ENCODE measurements around the gene HTRA1. TPM values are rescaled to one million over a fixed set of nuclear protein-coding genes. Genes with fewer than 3 reads are reported as not detected.

The HTRA1 gene
- polyA plus RNA-seq, 4 donors: 183 to 212 (median 207) TPM

DNA sequence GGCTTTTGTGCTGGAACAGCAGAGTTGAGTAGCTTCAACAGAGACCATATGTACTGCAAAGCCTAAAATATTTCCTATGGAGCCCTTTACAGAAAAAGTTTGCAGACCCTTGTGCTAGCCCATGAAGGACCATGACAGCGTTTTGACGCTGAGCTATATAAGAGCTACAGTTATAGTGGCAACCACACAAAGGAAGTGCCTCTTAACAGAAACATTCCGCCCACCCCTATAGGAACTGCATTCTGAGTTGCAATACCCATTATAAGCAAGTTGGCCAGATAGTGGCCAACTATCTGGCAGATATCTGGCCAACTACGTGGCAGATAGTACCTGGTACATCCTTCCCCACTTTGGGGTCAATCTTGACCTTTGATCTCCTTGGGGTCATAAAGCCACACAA, 51.7 kb downstream of the HTRA1 start:
- no peak for DNase-seq (ENCODE audit: low read depth in 4 of 4, low spot score in 3 of 4)

DNA sequence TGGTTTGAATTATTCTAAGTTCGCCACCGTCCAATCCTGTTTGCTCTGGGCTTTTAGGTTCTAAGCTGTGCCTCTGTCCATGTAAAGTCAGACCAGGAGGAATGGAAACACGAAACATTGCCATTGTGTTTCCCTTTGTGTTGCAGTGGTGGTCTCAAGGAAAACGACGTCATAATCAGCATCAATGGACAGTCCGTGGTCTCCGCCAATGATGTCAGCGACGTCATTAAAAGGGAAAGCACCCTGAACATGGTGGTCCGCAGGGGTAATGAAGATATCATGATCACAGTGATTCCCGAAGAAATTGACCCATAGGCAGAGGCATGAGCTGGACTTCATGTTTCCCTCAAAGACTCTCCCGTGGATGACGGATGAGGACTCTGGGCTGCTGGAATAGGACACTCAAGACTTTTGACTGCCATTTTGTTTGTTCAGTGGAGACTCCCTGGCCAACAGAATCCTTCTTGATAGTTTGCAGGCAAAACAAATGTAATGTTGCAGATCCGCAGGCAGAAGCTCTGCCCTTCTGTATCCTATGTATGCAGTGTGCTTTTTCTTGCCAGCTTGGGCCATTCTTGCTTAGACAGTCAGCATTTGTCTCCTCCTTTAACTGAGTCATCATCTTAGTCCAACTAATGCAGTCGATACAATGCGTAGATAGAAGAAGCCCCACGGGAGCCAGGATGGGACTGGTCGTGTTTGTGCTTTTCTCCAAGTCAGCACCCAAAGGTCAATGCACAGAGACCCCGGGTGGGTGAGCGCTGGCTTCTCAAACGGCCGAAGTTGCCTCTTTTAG, 52.9 kb downstream of the HTRA1 start:
- no peak for DNase-seq (ENCODE audit: low read depth in 4 of 4, low spot score in 3 of 4)

DNA sequence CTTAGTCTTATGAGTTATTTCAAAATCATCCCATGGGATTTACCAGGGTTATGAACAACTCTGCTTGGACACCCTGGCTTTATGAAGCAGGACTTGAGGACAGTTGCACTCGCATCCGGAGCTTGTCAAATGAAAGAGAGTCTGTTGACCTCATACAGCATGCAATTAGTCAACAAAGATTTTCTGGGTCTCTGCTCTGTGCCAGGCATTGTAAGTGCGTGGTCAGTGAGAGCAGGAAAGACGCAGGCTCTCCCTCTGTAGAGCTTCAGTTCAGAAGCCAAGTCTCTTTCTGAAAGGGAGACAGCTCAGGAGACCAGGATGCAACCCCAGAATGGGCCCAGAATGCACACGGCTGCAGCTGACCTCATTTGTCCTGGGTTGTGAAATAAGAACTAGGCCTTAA, 53.7 kb downstream of the HTRA1 start:
- no peak for DNase-seq (ENCODE audit: low read depth in 4 of 4, low spot score in 3 of 4)

DNA sequence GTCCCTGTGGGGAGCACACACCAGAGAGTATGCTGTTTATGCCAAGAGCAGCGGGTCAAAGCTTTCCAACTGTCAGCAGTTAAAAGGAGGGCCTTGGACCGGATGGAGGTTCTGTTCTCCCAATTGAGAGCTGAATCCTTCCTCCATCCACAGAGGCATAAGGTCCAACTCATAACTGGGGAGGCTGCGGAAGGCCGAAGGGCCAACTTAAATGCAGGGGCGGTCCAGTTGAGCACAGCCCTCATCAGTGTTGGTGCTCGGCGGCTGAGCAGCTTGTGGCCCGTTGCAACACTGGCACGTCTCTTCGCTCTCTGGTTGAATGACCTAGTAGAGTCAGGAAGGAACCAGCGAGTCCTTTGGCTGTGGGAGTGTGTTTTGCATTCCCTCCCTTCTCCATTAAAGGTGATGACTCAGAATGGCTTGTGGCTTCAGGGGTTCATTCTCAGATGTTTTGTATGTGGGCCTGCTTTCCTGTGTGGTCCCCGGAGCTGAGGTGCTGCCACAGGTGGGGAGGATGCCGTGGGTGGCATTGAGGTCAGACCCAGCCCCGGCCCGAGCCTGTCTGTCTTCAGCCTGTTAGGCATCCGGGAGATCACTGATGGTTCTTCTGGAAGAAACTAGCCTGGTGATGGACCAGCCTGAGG, 54.4 kb downstream of the HTRA1 start:
- no peak for DNase-seq (ENCODE audit: low read depth in 4 of 4, low spot score in 3 of 4)

DNA sequence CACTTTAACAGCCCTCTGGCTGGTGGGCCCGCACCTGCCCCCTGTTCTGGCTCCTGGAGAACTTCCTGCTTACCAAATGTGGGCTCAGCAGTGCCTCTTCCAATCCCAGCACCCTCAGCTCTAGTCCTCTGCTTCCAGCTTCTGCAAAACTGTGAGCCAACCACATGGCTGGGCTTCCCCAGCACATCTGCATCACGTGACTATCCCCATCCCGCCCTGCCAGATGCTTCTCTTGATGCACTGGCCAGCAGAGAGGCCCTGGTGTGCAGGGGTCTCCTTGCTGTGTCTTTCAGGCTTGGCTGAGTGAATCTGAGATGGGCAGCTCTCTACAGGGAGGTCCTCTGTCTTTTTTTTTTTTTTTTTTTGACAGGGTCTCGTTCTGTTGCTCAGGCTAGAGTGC, 55.4 kb downstream of the HTRA1 start:
- DNase-seq (ENCODE audit: low read depth in 4 of 4, low spot score in 3 of 4): no peak

DNA sequence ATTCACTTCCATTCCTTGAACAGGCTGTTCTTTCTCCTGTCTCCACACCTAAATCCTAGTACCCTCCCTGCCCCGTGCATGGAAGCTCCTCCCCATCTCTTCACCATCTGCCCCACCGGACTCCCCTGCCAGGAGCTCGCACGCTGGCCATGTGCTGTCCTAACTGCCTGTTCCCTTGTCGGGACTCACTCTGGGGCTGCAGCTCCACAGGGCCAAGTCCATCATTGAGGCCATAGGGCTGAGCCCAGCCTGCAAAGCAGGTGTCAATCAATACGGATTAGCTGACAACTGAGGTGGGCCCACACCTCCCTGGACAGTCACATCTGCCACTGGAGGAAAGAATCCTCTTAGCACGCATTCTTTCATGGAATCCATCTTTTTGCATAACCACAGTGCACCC, 57.8 kb downstream of the HTRA1 start:
- no peak for DNase-seq (ENCODE audit: low read depth in 4 of 4, low spot score in 3 of 4)

DNA sequence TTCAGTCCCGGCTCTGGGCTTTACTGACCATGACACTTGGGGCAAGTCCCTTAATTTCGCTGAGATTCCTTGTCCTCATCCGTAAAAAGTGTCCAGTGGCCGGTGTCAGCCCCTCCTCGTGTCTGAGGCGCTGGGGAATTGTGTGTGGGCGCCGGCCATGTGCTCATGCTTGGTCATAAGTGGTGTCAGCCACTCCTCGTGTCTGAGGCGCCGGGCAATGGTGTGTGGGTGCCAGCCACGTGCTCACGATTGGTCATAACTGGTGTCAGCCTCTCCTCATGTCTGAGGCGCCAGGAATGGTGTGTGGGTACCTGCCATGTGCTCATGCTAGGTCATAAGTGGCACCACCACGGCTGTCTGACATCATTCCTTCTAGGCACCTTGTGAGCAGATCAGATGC, 58.5 kb downstream of the HTRA1 start:
- no peak for DNase-seq (ENCODE audit: low read depth in 4 of 4, low spot score in 3 of 4)

DNA sequence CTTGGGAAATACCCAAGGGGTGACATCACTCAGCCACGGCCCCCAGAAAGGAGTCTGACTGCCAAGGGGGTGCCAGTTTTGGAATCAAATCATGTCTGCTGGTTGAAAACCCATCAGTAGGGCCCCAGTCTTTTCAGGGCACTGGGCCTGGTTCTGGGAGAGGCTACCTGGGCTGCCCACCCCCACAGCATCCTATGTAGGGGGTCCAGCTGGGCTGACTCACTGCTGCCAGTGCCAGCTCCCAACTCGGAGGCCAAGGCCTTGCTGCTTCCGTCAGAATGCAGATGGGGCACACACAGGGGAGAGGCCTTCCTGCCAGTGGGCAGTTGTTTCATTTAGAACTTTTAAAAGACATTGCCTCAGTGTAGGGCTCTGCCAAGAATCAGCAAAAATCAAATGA, 59.7 kb downstream of the HTRA1 start:
- DNase-seq (ENCODE audit: low read depth in 4 of 4, low spot score in 3 of 4): no peak

DNA sequence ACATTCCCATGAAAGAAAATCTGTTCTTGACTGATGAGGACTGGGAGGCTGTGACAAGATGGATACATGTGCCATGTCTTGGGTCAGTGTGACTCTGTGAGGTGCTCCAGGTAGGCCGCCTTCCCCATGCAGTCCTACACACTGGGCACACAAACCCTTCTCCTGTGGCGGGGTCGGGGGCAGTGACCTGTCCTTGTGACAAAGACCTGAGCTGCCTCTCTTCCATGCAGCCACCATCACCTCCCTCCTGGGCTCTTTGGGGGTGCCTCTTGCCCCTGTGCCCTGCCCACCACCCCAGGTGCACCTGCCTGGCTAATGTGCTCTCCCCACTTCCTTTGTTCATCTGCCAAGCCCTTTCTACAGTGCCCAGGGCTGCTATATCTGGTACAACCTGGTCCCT, 63.5 kb downstream of the HTRA1 start:
- DNase-seq (ENCODE audit: low read depth in 4 of 4, low spot score in 3 of 4): no peak

DNA sequence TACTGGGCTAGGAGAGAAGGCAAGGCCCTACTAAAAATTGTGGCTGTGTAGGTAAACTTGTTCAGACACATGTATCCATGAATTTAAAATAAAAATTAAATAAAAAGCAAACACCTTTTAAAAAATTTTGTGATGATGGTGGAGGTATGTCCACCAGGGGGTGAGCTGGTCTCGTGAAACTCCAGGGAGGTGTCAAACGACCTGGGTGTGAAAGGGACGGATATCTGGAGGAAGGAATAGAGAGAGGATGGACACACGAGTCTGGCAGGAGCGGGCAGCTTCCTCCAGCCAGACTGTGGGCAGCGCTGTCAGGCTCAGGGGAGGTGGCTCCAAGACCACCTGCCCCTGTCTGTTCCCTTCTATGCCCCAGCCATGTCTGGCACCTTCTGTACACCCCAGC, 64.4 kb downstream of the HTRA1 start:
- DNase-seq (ENCODE audit: low read depth in 4 of 4, low spot score in 3 of 4): no peak

DNA sequence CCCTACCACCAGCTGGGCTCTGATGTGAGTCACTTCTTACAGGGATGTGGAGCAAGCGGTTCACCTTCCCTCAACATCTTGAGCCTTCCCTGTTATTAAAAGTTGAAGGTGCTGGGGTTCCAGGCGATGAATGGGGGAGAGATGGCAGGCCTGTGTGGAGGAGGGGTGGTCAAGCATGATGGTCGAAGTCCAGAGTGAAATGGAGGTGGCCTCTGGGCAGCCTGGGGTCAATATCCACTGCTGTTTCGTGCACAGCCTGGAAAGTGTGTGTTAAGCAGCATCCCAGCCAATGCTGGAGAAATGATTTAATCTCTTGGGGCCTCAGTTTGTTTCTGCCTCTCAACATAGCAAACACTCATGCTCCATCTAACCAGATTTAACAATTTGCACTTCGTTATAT, 65.5 kb downstream of the HTRA1 start:
- no peak for DNase-seq (ENCODE audit: low read depth in 4 of 4, low spot score in 3 of 4)

DNA sequence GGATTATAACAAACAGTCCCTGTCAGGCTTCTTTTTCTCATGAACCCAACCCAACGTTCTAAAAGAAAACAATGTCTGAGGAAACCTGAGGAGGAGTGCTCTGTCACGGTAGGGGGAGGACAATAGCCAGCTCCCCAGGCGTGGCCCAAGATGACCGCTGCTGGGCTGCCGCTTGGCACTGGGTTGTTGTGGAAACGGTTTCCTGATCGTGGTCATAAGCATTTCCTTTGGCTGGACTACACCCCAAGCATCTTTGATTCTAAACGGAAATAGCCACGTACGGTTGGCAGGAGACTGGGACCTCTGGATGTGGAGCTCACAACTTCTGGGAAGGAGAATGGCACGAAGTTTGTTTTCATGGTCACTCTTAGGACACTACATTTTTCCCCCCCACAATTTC, 68.8 kb downstream of the HTRA1 start:
- DNase-seq (ENCODE audit: low read depth in 4 of 4, low spot score in 3 of 4): no peak

DNA sequence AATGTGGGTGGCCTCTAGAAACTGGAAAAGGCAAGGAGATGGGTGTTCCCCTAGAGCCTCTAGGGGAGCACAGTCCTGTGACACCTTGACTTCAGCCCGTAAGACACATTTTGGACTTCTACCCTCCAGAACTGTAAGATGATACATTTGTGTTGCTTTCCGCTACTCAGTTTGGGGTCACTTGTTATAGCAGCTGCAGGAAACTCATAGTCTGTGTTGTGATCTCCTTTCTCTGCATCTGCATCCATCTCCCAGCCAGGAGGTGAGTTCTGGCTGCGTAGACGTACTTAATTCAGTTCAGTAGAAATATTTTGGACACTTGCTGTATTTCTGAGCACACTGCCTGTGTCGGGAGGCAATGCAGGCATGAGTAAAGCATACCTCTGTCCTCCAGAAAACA, 69.9 kb downstream of the HTRA1 start:
- DNase-seq (ENCODE audit: low read depth in 4 of 4, low spot score in 3 of 4): no peak

DNA sequence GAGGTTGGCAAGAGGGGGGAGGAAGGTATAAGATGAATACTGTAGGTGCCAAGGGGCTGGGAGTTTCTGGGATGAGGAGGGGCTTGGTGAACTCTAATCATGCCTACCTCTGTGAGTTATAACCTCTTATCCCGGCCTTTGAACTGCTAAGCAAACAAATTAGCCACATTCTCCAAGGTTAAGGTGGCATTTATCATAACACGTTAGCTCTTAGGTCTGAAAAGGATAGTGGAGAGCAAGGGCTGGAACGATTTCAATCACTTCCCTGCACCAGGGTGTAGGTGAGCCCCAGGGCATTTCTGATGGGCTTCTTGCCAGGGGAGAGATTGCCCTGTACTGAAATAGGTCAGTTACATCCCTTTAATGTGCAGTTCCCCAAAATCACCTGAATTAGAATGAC, 70.6 kb downstream of the HTRA1 start:
- DNase-seq (ENCODE audit: low read depth in 4 of 4, low spot score in 3 of 4): no peak

DNA sequence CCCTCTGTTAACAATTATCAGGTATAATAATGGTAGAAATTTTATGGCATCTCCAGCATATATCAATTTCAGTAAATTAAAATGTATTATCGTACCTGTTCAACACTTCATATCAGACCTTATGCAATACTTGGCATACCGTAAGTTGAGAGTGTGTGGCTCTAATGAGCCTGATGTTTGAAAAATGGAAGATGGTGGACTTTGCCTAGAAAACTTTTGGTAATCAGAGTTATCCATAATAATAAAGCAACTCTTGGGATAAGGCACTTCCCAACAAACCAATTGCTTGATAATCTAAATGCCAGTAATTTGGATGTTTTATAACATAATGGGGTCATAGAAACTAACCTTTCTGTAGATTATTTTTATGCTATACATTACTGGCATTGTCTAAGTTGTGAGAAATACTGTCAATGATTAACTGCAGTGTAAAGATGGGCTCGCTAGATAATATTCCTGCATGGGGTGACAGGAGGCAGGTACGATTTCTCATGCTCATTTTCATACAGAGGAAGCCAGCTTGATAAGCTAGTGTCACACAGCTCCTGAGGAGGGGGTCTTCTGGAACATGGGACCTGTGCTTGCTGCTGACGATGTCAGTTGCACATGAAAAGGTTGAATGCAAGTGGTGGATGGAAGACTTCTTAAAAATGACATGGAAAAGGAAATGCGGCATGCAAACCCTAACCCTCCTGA, 71.4 kb downstream of the HTRA1 start:
- DNase-seq (ENCODE audit: low read depth in 4 of 4, low spot score in 3 of 4): no peak

DNA sequence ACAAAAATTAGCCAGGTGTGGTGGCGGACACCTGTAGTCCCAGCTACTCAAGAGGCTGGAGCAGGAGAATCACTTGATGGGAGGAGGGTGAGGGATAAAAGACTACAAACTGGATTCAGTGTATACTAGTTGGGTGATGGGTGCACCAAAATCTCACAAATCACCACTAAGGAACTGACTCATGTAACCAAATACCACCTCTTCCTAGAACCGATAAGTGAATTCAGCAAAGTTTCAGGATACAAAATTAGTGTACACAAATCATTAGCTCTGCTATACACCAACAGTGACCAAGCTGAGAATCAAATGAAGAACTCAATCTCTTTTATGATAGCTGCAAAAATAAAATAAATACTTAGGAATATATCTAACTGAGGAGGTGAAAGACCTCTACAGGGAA, 76.2 kb downstream of the HTRA1 start:
- DNase-seq (ENCODE audit: low read depth in 4 of 4, low spot score in 3 of 4): no peak

DNA sequence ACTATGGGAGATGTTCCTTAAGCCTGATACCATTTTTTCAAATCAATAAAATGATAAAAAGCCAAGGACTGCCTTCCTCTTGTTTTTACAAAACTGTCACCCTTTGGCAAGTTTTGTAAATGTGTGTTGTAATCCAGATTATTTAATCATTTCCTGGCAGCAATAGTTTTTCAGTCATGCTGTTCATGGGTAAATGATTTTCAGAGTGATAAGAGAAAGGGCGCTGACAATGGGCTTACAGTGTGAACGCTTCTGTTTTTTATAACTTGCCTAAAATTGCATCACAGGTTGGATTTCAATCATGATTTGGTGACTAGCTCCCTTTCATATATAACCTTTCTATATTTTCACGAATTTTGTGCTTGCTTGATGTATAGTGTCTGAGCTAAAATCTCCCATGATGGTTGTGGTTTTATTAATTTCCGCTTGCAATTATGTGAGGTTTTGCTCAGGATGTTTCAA, 80.2 kb downstream of the HTRA1 start:
- no peak for DNase-seq (ENCODE audit: low read depth in 4 of 4, low spot score in 3 of 4)

DNA sequence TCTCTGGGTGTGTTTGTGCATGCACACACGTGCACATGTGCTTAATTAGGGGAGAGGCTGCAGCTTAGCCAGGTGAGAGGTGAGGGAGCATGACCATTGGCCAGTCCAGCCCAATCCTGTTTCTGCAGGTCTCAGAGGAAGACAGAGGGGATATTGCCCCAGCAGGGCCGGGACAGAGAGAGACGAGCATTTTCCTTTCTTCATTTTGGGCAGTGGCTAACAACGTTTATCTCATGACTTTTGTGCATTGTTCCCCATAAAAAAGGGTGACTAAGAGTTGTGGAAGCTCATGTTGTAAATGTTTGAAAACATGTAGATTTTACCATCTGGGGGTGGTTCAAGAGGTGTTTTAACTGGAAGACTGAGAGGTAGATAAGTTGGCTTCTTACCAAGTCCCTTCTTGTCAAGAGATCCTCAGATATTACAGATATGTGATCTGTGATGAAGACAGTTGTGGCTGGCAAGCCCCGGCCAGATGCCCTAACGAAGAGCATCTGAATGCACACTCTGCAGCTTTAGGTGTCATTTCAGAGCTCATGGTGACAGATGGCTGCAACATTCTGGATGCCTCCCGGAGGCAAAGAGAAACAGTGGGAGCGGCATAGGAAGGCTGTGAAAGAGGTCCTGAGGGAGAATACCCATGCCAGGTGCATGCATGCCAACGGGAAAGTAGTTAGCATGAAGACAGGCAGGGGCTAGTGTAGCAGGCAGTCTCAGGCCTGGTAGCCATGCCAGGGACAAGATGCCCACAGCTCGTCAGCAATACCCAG, 82.5 kb downstream of the HTRA1 start:
- DNase-seq (ENCODE audit: low read depth in 4 of 4, low spot score in 3 of 4): no peak

DNA sequence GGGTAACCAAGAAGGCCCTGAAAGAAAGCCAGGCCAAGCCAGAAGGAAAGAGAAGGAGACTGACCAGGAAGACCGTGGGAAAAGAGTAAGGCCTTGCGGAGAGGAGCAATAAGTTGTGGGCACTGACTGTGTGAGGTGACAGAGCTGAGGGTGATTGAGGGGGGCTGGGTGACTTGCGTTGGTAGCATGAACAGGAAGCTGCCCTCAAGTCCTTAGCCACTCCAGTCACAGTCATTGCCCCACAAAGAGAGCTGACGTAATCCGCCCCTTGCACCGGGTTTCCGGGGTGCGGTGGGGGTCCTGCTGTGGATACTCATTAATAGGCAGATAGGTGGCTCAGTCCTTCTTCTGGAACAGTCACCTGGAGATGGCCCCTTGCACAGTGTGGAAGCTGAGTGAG, 83.1 kb downstream of the HTRA1 start:
- no peak for DNase-seq (ENCODE audit: low read depth in 4 of 4, low spot score in 3 of 4)

DNA sequence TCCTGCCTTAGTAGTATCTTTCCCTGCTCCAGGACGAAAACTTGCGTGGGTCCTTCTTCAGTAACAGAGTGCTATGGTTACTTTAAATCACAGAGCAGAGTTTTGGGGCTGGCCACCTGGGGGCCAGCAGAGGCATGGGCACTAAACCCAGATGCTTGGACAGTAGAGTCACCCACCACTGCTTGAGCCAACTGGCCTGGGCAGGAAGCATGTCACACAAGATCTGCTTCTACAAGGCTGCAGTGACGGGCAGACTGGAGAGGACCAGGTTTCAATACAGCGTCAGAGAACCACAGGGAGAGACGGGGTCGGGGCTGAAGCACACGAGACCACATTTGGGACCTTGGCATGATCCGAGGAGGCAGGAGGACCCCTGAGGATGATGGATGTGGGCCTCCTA, 84.9 kb downstream of the HTRA1 start:
- DNase-seq (ENCODE audit: low read depth in 4 of 4, low spot score in 3 of 4): no peak
